DOHH2 (cell line): ENCODE measurements around the gene ZNF581.

Source experiments
- EZH2phosphoT487 ChIP-seq: fragments of 200-600 bp; sonication (generic); IDR thresholded peaks from 2 replicates; pipeline ENCODE4 v1.6.1; 2017; ENCODE audit warnings: borderline replicate concordance, mild to moderate bottlenecking, antibody characterized with exemption, low read length, moderate library complexity, mixed read lengths
- TF ChIP-seq, protein P1 (sequence below): fragments of 200-600 bp; sonication (generic); IDR thresholded peaks from one replicate; pipeline ENCODE4 v1.5.1; 2014; ENCODE audit warnings: antibody characterized with exemption, mild to moderate bottlenecking, low read depth, low read length; ENCODE audit not compliant: poor library complexity, severe bottlenecking

DNA sequence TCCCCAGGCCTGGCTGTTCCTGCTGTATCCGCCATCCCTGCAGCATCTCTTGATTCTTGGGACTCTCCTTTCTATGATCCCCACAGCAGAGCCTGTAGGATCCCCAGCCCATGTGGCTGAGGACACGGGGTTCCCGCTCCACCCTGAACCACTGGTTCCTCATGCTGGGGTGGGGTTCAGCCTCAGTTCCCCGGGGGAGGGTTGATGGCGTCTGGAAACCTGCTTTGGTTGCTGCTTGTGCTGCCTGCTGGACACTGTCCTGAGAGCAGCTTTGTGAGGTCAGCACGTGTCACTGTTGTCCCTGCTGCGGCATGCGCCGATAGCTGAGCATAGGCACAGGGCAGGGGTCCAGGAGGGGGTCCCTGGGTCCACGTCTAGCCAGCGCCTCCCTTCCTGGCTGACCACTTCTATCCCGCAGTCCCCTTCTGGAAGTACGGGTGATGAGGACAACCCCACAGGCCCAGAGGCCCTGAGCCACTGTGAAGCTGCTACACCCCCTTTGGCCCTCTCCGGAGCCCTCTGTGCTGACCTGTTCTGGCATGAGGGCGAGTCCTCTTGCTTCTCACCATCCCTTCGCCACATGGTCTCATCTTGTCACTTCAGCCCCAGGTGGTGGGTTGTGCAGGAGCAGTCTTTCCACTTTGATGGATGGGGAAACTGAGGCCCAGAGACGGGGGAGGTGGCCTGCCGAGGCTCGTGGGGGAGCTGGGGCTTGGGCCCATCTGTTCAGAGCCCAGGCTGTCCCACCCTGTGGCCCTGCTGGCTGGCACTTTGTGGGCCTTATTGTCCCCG lies 37.1 kb downstream of the ZNF581 start:
- TF ChIP-seq, protein P1, sequence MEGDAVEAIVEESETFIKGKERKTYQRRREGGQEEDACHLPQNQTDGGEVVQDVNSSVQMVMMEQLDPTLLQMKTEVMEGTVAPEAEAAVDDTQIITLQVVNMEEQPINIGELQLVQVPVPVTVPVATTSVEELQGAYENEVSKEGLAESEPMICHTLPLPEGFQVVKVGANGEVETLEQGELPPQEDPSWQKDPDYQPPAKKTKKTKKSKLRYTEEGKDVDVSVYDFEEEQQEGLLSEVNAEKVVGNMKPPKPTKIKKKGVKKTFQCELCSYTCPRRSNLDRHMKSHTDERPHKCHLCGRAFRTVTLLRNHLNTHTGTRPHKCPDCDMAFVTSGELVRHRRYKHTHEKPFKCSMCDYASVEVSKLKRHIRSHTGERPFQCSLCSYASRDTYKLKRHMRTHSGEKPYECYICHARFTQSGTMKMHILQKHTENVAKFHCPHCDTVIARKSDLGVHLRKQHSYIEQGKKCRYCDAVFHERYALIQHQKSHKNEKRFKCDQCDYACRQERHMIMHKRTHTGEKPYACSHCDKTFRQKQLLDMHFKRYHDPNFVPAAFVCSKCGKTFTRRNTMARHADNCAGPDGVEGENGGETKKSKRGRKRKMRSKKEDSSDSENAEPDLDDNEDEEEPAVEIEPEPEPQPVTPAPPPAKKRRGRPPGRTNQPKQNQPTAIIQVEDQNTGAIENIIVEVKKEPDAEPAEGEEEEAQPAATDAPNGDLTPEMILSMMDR, result no peak
- no peak for TF ChIP-seq EZH2phosphoT487
